PC-3 (cell line): ENCODE measurements around the gene STRIP2.
"Not testable (repeated sequence)": the region's sequence is repeated elsewhere in the genome, so short reads cannot be mapped to it uniquely, and the experiment has no call there.

Source experiments
- CTCF ChIP-seq: fragments of 300-600 bp; sonication (generic); conservative IDR thresholded peaks from 2 replicates; pipeline ENCODE4 v1.5.1; 2017; ENCODE audit warnings: antibody characterized with exemption, low read depth, mild to moderate bottlenecking, low read length
- EZH2 ChIP-seq: fragments of 300-600 bp; sonication (generic); IDR thresholded peaks from one replicate; pipeline ENCODE4 v1.6.1; 2017; ENCODE audit warnings: antibody characterized with exemption, mild to moderate bottlenecking, low read length; ENCODE audit not compliant: unreplicated experiment

DNA sequence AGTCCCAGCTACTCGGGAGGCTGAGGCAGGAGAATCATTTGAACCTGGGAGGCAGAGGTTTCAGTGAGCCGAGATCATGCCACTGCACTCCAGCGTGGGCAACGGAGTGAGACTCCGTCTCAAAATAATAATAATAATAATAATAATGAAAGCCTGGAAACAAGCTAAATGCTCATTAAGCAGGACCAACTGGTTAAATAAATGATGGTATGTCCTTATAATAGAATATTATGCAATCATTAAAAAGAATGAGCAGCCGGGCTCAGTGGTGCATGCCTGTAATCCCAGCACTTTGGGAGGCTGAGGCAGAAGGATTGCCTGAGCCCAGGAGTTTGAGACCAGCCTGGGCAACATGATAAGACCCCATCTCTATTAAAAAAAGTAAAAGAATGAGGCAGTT is 47.1 kb downstream of the STRIP2 start:
- not testable (repeated sequence) for TF ChIP-seq CTCF, EZH2
